Left kidney (tissue), 8 donors: ENCODE data around the gene CKMT1B. TPM values are rescaled to one million over a fixed set of nuclear protein-coding genes. Genes with fewer than 3 reads are reported as not detected.
"Not testable (repeated sequence)": the region's sequence is repeated elsewhere in the genome, so short reads cannot be mapped to it uniquely, and the experiment has no call there.

Source experiments
- DNase-seq: peaks from one replicate; pipeline ENCODE4 v3.0.0-alpha.2; 2013
- long read RNA-seq, 8 donors: transcript quantifications; one replicate each; lab custom pipeline, GENCODE V29; 2026
- polyA plus RNA-seq: library from polyadenylated mRNA; unstranded; fragments of 120-200 nt; gene quantifications from one replicate; pipeline ENCODE4 v1.2.1, GENCODE V29; 2013; ENCODE audit not compliant: insufficient read length

The CKMT1B gene
- polyA plus RNA-seq: 3.4 TPM
- long read RNA-seq, donor 1: 0 reads
- long read RNA-seq, donor 2: 0 reads
- long read RNA-seq, donor 3, partial matches to known transcripts: 0 of 1 reads
- long read RNA-seq, donor 3, other reads (novel, unspliced or antisense): 0 of 1 reads
- long read RNA-seq, donor 4: 0 reads
- long read RNA-seq, donor 5, partial matches to known transcripts: 0 of 2 reads
- long read RNA-seq, donor 5, other reads (novel, unspliced or antisense): 0 of 2 reads
- long read RNA-seq, donor 6: 0 reads
- long read RNA-seq, donor 7: 0 reads
- long read RNA-seq, donor 8: 0 reads

DNA sequence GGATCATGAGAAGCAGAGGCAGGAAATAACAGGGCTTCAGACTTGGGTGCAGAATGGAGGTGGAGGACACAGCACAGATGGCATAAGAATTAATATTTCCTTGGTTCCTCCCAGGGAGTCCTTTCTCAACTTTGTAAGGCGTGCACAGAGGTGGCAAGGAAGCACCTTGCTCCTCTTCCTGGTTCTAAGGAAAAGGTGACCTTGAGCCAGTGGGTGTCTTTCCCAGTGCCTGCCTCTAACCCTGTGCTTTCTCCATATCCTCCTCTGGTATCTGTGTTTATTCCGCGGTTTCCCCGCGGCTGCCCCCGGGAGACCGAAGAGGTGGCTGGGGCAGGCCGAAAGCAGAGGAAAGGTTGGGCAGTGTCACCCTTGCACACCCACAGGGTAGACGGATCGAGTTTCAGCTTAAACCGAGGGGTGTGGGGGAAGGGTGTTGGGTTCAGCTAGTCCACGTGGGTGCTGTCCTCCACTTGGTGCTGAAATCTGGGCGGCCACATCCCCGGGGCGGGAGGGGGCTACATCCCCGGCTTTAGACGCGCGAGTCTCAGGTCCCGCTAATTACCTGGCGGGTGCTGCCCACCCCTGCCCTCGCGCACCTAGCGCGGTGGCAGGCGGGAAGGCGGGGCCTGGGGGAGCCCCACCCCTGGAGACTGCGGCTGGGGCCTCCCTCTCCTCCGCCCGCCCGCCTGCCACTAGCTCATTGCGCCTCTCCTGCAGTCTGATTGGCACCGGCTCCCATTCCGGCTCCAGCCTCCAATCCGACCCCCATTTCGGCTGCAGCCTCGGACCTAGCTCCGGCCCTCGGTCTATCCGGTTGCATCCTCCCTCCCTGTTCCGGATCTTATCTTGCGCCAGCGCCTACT lies at the start of gene CKMT1B:
Gene CKMT1B (plus strand): TSS at position 700 of the 863 bp plus-strand sequence. CDS start 192 bp downstream, outside the sequence.
- DNase-seq: not testable (repeated sequence)

DNA sequence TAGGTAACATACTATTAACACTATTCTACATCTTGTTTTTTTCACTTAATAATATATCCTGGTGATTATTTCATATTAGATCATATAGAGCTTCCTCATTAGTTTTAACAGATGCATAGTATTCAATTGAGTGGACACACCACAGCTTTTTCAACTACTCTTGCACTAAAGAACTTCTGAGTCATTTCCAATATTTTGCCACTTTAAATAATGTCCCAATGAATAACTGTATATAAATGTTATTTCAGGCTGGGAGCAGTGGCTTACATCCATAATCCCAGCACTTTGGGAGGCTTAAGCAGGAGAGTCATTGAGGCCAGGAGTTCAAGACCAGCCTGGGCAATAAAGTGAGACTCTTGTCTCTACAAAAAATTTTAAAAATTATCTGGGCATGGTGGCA lies 49.6 kb upstream of the CKMT1B start:
- no peak for DNase-seq

DNA sequence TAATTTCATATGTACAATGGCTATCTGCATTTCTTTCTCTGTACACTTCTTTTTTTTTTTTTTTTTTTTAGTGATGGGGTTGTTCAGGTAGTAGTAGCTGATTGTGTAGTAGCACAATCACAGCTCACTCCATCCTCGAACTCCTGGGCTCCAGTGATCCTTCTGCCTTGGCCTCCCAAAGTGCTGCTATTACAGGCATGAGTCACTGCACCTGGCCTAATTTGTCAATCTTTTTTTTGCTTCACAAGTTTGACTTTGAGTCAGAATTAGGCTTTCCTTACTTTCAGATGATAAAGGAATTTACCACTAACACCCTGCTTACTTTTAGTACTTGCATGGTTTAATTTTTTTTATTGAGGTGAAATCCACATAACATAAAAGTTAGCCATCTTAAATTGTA lies 48.4 kb upstream of the CKMT1B start:
- DNase-seq: no peak

DNA sequence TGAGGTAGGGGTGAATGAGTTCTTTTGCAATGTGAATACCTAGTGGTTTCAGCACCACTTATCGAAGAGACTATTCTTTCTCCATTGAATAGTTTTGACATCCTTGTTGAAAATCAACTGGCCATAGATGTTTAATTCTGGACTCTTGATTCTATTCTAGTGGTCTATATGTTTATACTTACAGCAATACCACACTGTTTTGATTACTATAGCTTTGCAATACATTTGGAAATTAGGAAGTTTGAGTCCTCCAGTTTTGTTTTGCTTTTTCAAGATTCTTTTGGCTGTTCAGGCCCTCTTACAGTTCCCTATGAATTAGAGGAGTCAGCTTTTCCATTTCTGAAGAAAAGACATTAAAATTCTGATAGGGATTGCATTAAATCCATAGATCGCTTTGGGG lies 46.3 kb upstream of the CKMT1B start:
- DNase-seq: no peak

GRCh38 chr15:43550527-43551363 lies 43.1 kb upstream of the CKMT1B start:
- no peak for DNase-seq

GRCh38 chr15:43552256-43552655 lies 41.6 kb upstream of the CKMT1B start:
- DNase-seq: no peak

GRCh38 chr15:43552986-43553385 lies 40.8 kb upstream of the CKMT1B start:
- DNase-seq: no peak

- DNase-seq: not testable (repeated sequence)
Observed at GRCh38 chr15:43562753-43563152, 31.1 kb upstream of the CKMT1B start.

DNA sequence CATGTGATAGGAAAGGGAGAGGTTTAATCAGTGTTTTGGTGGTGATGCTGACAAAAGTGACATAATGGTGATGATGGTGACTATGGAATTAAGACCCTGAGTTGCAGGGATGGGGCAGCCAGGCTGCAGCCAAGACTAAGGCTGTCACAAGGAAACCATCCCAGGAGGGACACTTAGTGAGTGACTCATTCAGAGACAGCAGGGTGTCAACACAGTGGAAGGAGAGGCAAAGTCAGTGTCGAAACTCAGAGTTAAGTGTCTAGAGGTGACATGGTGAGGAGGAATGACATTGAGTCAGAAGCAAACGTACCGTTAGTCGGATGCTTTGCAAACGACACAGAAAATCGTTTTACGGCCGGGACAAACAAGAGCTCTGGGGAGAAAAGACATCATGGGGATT lies 30.0 kb upstream of the CKMT1B start:
- DNase-seq: not testable (repeated sequence)

GRCh38 chr15:43566615-43567014 lies 27.2 kb upstream of the CKMT1B start:
- not testable (repeated sequence) for DNase-seq

DNA sequence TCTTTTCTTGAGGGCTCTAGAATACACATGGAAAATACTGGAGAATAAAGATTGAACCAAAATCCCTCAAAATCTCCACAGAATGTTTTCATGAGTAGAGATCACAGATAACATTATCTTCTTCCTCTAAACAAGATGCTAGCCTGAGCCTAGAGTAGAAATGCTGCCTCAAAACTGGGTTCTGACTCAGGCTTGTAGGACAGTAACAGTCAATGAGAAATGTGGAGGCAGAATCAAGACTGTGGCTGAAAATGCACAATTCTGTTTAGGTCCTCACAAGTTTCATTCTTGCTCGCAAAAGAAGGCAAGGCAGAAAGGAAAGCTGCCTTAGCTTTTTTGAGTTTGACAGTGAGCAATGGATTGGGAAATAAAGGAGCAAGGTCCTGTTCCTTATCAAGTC lies 19.2 kb upstream of the CKMT1B start:
- not testable (repeated sequence) for DNase-seq

- DNase-seq: not testable (repeated sequence)
Observed at GRCh38 chr15:43589778-43590466, 3.9 kb upstream of the CKMT1B start, which contains the start of gene PPIP5K1. Gene PPIP5K1, minus strand, starts transcription at chr15:43590208. Its CDS starts 5,704 bp downstream, at chr15:43584504.

DNA sequence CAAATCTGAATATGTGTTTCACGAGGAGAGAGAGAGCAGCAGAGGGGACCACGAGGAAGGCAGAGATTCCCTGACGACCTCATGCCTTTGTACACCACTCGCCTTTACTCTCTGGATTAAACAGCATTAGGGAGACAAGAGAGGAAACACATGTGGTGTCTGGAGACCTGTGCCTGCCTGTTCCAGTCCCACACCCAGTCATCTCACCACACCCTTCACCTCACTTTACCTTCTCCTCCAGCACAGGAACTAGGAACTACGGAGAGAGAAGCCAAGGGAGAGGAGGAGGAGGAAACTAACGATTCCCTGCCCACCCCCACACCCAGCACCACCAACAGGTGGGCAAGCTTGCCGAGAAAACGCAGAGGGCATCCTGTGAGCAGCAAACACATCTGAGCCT lies 986 bp upstream of the CKMT1B start:
- DNase-seq: not testable (repeated sequence)

DNA sequence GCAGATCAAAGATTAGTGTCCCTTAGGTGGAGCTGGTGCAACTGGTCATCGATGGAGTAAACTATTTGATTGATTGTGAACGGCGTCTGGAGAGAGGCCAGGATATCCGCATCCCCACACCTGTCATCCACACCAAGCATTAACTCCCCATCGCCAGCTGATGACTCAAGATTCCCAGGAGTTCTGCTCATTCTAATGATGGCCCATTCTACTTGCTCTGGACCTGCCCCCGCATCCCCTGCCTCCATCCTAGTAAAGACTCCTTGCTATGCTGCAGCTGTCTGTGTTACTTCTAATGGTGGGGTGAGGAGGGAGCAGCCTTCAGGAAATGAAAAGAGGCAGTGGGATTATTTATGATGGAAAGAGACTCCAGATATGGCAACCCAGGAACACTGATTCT lies 5.3 kb downstream of the CKMT1B start:
- not testable (repeated sequence) for DNase-seq

DNA sequence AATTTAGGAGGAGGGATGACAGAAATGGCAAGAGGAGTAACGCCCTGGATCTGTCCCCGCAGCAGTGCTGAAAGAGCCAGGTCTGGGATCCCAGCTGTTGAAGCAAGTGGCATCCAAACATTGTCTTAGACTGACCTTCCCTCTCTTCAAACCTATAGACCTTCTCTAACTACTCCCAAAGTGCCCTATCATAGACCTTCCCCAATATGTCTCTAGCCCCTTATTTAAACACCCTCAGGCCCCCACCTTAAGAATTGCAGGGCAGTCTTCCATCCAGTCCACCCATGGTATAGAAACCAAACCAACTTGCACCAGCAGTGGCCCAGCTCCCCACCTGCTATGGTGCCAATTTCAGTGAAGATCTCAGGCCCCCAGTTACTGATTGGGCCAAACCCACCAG lies 6.4 kb downstream of the CKMT1B start:
- DNase-seq: not testable (repeated sequence)

- DNase-seq: not testable (repeated sequence)
Observed at GRCh38 chr15:43602233-43602632, 8.4 kb downstream of the CKMT1B start.

- DNase-seq: not testable (repeated sequence)
Observed at GRCh38 chr15:43617750-43618149, 23.9 kb downstream of the CKMT1B start.

GRCh38 chr15:43618700-43619099 lies 24.9 kb downstream of the CKMT1B start, which contains the start of gene STRC:
Gene STRC, minus strand, starts transcription at chr15:43618800. Its CDS starts 78 bp downstream, at chr15:43618722.
- DNase-seq: not testable (repeated sequence)

GRCh38 chr15:43622068-43622799 lies 28.4 kb downstream of the CKMT1B start:
- DNase-seq: not testable (repeated sequence)

DNA sequence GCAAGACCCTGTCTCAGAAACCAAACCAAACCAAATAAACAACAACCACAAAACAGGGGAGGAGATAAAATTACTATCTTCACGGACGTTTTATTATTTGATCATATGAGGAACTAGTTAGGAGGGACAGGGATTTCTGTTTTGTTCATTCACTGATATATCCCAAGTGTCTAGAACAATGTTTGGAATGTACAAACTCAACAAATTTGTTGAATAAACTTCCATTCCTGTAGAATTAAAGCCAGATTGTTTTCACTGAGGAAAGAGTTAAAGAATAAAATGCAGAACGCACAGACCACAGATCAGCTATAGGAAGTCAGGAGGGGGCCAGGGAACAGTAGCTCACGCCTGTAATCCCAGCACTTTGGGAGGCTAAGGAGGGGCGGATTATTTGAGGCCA lies 31.3 kb downstream of the CKMT1B start:
- DNase-seq: no peak

GRCh38 chr15:43626937-43627336 lies 33.1 kb downstream of the CKMT1B start:
- not testable (repeated sequence) for DNase-seq
